DOHH2 (cell line): ENCODE measurements around the gene CCBE1.

Experiments used
- H3F3A ChIP-seq: fragments of 200-600 bp; sonication (generic), shearing (Covaris generic); 2 replicates; pipeline ENCODE4 v1.6.0; 2016; ENCODE audit warnings: antibody characterized with exemption, mild to moderate bottlenecking; ENCODE audit not compliant: control insufficient read depth, insufficient read depth
- H3K27ac ChIP-seq: fragments of 200-600 bp; sonication (generic); 2 replicates; pipeline ENCODE4 v1.5.1; 2014; ENCODE audit warnings: low read depth, mild to moderate bottlenecking, low read length, moderate library complexity
- H3K27me3 ChIP-seq: fragments of 200-600 bp; sonication (generic); 2 replicates; pipeline ENCODE4 v1.6.1; 2014; ENCODE audit warnings: mild to moderate bottlenecking, low read length, mixed read lengths; ENCODE audit not compliant: control insufficient read depth
- H3K36me3 ChIP-seq: fragments of 200-600 bp; sonication (generic); 2 replicates; pipeline ENCODE4 v1.6.1; 2014; ENCODE audit warnings: mild to moderate bottlenecking, low read length, moderate library complexity, mixed read lengths; ENCODE audit not compliant: control insufficient read depth
- H3K4me1 ChIP-seq: fragments of 200-600 bp; sonication (generic); 2 replicates; pipeline ENCODE4 v1.6.1; 2014; ENCODE audit warnings: mild to moderate bottlenecking, low read length, mixed read lengths; ENCODE audit not compliant: control insufficient read depth
- H3K4me2 ChIP-seq: fragments of 200-600 bp; sonication (generic); 2 replicates; pipeline ENCODE4 v1.6.0; 2014; ENCODE audit warnings: mild to moderate bottlenecking, low read length, moderate library complexity
- H3K4me3 ChIP-seq: fragments of 200-600 bp; sonication (generic); 2 replicates; pipeline ENCODE4 v1.5.1; 2014; ENCODE audit warnings: mild to moderate bottlenecking, low read length, mixed read lengths
- H3K79me2 ChIP-seq: fragments of 200-600 bp; sonication (generic); 2 replicates; pipeline ENCODE4 v1.6.1; 2014; ENCODE audit warnings: mild to moderate bottlenecking, low read length, mixed read lengths; ENCODE audit not compliant: control insufficient read depth
- H3K9me2 ChIP-seq: fragments of 200-600 bp; sonication (generic); replicated peaks from 2 replicates; pipeline ENCODE4 v1.6.1; 2014; ENCODE audit warnings: mild to moderate bottlenecking, low read length, mixed read lengths; ENCODE audit not compliant: control insufficient read depth
- H3K9me3 ChIP-seq: fragments of 200-600 bp; sonication (generic); 2 replicates; pipeline ENCODE4 v1.6.1; 2014; ENCODE audit warnings: antibody characterized with exemption, low read length, mixed read lengths; ENCODE audit not compliant: control insufficient read depth, insufficient read depth
- H4K20me1 ChIP-seq: fragments of 200-600 bp; sonication (generic); 2 replicates; pipeline ENCODE4 v1.6.0; 2014; ENCODE audit warnings: low read depth, mild to moderate bottlenecking, antibody characterized with exemption, low read length, moderate library complexity; ENCODE audit not compliant: control insufficient read depth, insufficient read depth
- CTCF ChIP-seq: fragments of 200-600 bp; sonication (generic); IDR thresholded peaks from one replicate; pipeline ENCODE4 v1.5.1; 2014; ENCODE audit warnings: antibody characterized with exemption, mild to moderate bottlenecking, low read depth, low read length; ENCODE audit not compliant: poor library complexity, severe bottlenecking
- EZH2phosphoT487 ChIP-seq: fragments of 200-600 bp; sonication (generic); IDR thresholded peaks from 2 replicates; pipeline ENCODE4 v1.6.1; 2017; ENCODE audit warnings: borderline replicate concordance, mild to moderate bottlenecking, antibody characterized with exemption, low read length, moderate library complexity, mixed read lengths

The CCBE1 gene

GRCh38 chr18:59607471-59607870 is 89.8 kb downstream of the CCBE1 start:
- Histone ChIP-seq H3K27ac (no peak overlapping the region), H3K9me3 (no peaks in the 10 kb centered on the region), H3K4me3 (no peak overlapping the region), H3F3A (no peaks in the 10 kb centered on the region), H3K4me1 (no peaks in the 10 kb centered on the region), H3K4me2 (no peak overlapping the region), H3K27me3 (no peaks in the 10 kb centered on the region), H3K79me2 (no peaks in the 10 kb centered on the region), H3K36me3 (no peaks in the 10 kb centered on the region), H4K20me1 (no peaks in the 10 kb centered on the region), H3K9me2 (no peaks in the 10 kb centered on the region)
- TF ChIP-seq EZH2phosphoT487 (no peak), CTCF (no peak)

GRCh38 chr18:59607078-59607379 is 90.2 kb downstream of the CCBE1 start:
- no peaks in the 10 kb centered on the region for H3K27me3 ChIP-seq
- no peak overlapping the region for H3K27ac ChIP-seq
- no peak for TF ChIP-seq CTCF
- no peak for TF ChIP-seq EZH2phosphoT487
- no peaks in the 10 kb centered on the region for H3F3A ChIP-seq
- no peaks in the 10 kb centered on the region for H3K9me2 ChIP-seq
- no peaks in the 10 kb centered on the region for H3K9me3 ChIP-seq
- no peaks in the 10 kb centered on the region for H4K20me1 ChIP-seq
- no peaks in the 10 kb centered on the region for H3K36me3 ChIP-seq
- no peak overlapping the region for H3K4me3 ChIP-seq
- no peaks in the 10 kb centered on the region for H3K4me1 ChIP-seq
- no peak overlapping the region for H3K4me2 ChIP-seq
- no peaks in the 10 kb centered on the region for H3K79me2 ChIP-seq

GRCh38 chr18:59606193-59607077 is 90.8 kb downstream of the CCBE1 start:
- no peak overlapping the region for H3K4me3 ChIP-seq
- H3F3A ChIP-seq = no peaks in the 10 kb centered on the region
- TF ChIP-seq CTCF = no peak
- no peak for TF ChIP-seq EZH2phosphoT487
- H4K20me1 ChIP-seq = no peaks in the 10 kb centered on the region
- H3K27ac ChIP-seq = no peak overlapping the region
- no peak overlapping the region for H3K4me2 ChIP-seq
- H3K4me1 ChIP-seq = no peaks in the 10 kb centered on the region
- no peaks in the 10 kb centered on the region for H3K27me3 ChIP-seq
- no peaks in the 10 kb centered on the region for H3K36me3 ChIP-seq
- no peaks in the 10 kb centered on the region for H3K79me2 ChIP-seq
- no peaks in the 10 kb centered on the region for H3K9me2 ChIP-seq
- H3K9me3 ChIP-seq = no peaks in the 10 kb centered on the region
